ENCODE measurements around the gene DPH3. TPM values are rescaled to one million over a fixed set of nuclear protein-coding genes. Genes with fewer than 3 reads are reported as not detected.

The DPH3 gene
- total RNA-seq, 4 donors from 2014 or later = 5.5 to 11.5 (median 8.0) TPM

- H3K4me3 ChIP-seq = no peak overlapping the region
- H3K9me3 ChIP-seq = no peaks in the 10 kb centered on the region
- no peak for DNase-seq (ENCODE audit: low spot score in 2 of 2)
- 63% methylated on average over 3 of the region's 3 CpGs for WGBS
- H3K4me1 ChIP-seq = peaks cover 28% of the 10 kb centered on the region
- no peak overlapping the region for H3K27ac ChIP-seq
- no peaks in the 10 kb centered on the region for H3K27me3 ChIP-seq
- no peak for TF ChIP-seq POLR2A (IDR thresholded peaks at IDR 0.05)
- TF ChIP-seq CTCF (IDR thresholded peaks at IDR 0.05) = peak; percentile 67 to 82
- H3K36me3 ChIP-seq = peaks cover 9% of the 10 kb centered on the region
Observed at GRCh38 chr3:16290007-16290826, 25.5 kb upstream of the DPH3 start.

GRCh38 chr3:16289144-16289889 is 24.6 kb upstream of the DPH3 start:
- Histone ChIP-seq H3K27ac (no peak overlapping the region), H3K4me3 (no peak overlapping the region), H3K4me1 (peaks cover 28% of the 10 kb centered on the region), H3K27me3 (no peaks in the 10 kb centered on the region), H3K36me3 (peaks cover 4% of the 10 kb centered on the region), H3K9me3 (no peaks in the 10 kb centered on the region)
- TF ChIP-seq POLR2A (IDR thresholded peaks at IDR 0.05) (no peak), EP300 (IDR thresholded peaks at IDR 0.05) (no peak), CTCF (IDR thresholded peaks at IDR 0.05) (no peak), POLR2AphosphoS5 (IDR thresholded peaks at IDR 0.05) (no peak)
- WGBS = 77% methylated on average over 2 of the region's 2 CpGs
- DNase-seq (ENCODE audit: low spot score in 2 of 2) = no peak

- Histone ChIP-seq H3K4me3 (no peak overlapping the region), H3K27ac (no peak overlapping the region)
Observed at GRCh38 chr3:16288664-16289063, 23.9 kb upstream of the DPH3 start.

GRCh38 chr3:16286751-16287543 is 22.2 kb upstream of the DPH3 start:
- Histone ChIP-seq H3K36me3 (peaks cover 12% of the 10 kb centered on the region), H3K9me3 (no peaks in the 10 kb centered on the region), H3K4me1 (peaks cover 28% of the 10 kb centered on the region), H3K27me3 (no peaks in the 10 kb centered on the region), H3K27ac (no peak overlapping the region), H3K4me3 (no peak overlapping the region)
- DNase-seq (ENCODE audit: low spot score in 2 of 2) = no peak
- 66% methylated on average over 6 of the region's 6 CpGs for WGBS
- TF ChIP-seq CTCF (IDR thresholded peaks at IDR 0.05) (no peak), EP300 (IDR thresholded peaks at IDR 0.05) (no peak)

More at GRCh38 chr3:16288664-16289063, 23.9 kb upstream of the DPH3 start:
- no peaks in the 10 kb centered on the region for H3K9me3 ChIP-seq
- H3K27me3 ChIP-seq = no peaks in the 10 kb centered on the region
- no peak for TF ChIP-seq EP300 (IDR thresholded peaks at IDR 0.05)
- no peak for TF ChIP-seq CTCF (IDR thresholded peaks at IDR 0.05)
- no peak for TF ChIP-seq POLR2A (IDR thresholded peaks at IDR 0.05)
- no peak for TF ChIP-seq POLR2AphosphoS5 (IDR thresholded peaks at IDR 0.05)
- peaks cover 4% of the 10 kb centered on the region for H3K36me3 ChIP-seq
- WGBS = 29% methylated on average over 1 of the region's 1 CpG
- H3K4me1 ChIP-seq = peaks cover 28% of the 10 kb centered on the region
- no peak for DNase-seq (ENCODE audit: low spot score in 2 of 2)
